G401 (cell line): ENCODE measurements around the gene SH3YL1. TPM values are rescaled to one million over a fixed set of nuclear protein-coding genes. Genes with fewer than 3 reads are reported as not detected.
A peak's percentile ranks its signal among the peaks of the same experiment; 100 is the strongest.

Experiments
- DNase-seq: peaks from one replicate; pipeline ENCODE4 v3.0.0-alpha.2; 2015; ENCODE audit warnings: low spot score
- in situ Hi-C: cut with HindIII; loops from 2 replicates; pipeline ENCODE4 v1.10.0; 2016; ENCODE audit warnings: low sequenced_read_pairs, mixed read lengths
- total RNA-seq: library from RNA; depleted of rRNA; stranded (reverse); fragments of >200 nt; shearing (Covaris generic); gene quantifications from 2 replicates; pipeline ENCODE4 v1.2.3, GENCODE V29; 2014; rRNA removed

SH3YL1 gene
- total RNA-seq, result 6.1 and 20.4 TPM in 2 replicates

- peak; percentile 19 for DNase-seq
- in situ Hi-C loops, result no loop called here
These were observed at the start of gene SH3YL1 for GRCh38 chr2:263774-264492. SH3YL1 (minus strand) TSS chr2:264032; CDS start chr2:263984, 48 bp downstream.

- no peak for DNase-seq
- in situ Hi-C loops, result no loop called here
These were observed 47.2 kb upstream of the SH3YL1 start for GRCh38 chr2:310994-311393.

GRCh38 chr2:309954-310510 is 46.2 kb upstream of the SH3YL1 start:
- in situ Hi-C loops, result no loop called here
- no peak for DNase-seq

GRCh38 chr2:309148-309953 is 45.5 kb upstream of the SH3YL1 start:
- in situ Hi-C loops, result no loop called here
- no peak for DNase-seq

- in situ Hi-C loops, result no loop called here
These were observed 41.5 kb upstream of the SH3YL1 start for GRCh38 chr2:305366-305765.

GRCh38 chr2:296354-296753 is 32.5 kb upstream of the SH3YL1 start:
- in situ Hi-C loops, result no loop called here
- no peak for DNase-seq

More at GRCh38 chr2:305366-305765, 41.5 kb upstream of the SH3YL1 start:
- no peak for DNase-seq

GRCh38 chr2:295090-295489 is 31.3 kb upstream of the SH3YL1 start:
- no peak for DNase-seq
- in situ Hi-C loops, result no loop called here

- in situ Hi-C loops, result no loop called here
- DNase-seq, result peak; percentile 62
These were observed 26.4 kb upstream of the SH3YL1 start for GRCh38 chr2:290090-290722.

GRCh38 chr2:289362-290089 is 25.7 kb upstream of the SH3YL1 start:
- in situ Hi-C loops, result no loop called here
- DNase-seq, result peak; percentile 10

- in situ Hi-C loops, result no loop called here
- no peak for DNase-seq
These were observed 25.0 kb upstream of the SH3YL1 start for GRCh38 chr2:288758-289361.

- in situ Hi-C loops, result no loop called here
- DNase-seq, result no peak
These were observed 24.3 kb upstream of the SH3YL1 start, which contains the start of gene ALKAL2 for GRCh38 chr2:287911-288757. ALKAL2 (minus strand) TSS chr2:288091; CDS start chr2:287835, 256 bp downstream.

GRCh38 chr2:287471-287885 is 23.6 kb upstream of the SH3YL1 start:
- in situ Hi-C loops, result no loop called here
- no peak for DNase-seq

GRCh38 chr2:286774-287392 is 23.1 kb upstream of the SH3YL1 start:
- no peak for DNase-seq
- in situ Hi-C loops, result no loop called here

GRCh38 chr2:286035-286434 is 22.2 kb upstream of the SH3YL1 start:
- in situ Hi-C loops, result no loop called here

GRCh38 chr2:285531-285930 is 21.7 kb upstream of the SH3YL1 start:
- in situ Hi-C loops, result no loop called here
- no peak for DNase-seq

More at GRCh38 chr2:286035-286434, 22.2 kb upstream of the SH3YL1 start:
- no peak for DNase-seq

GRCh38 chr2:284896-285492 is 21.2 kb upstream of the SH3YL1 start:
- in situ Hi-C loops, result no loop called here
- DNase-seq, result no peak
